ENCODE data around the gene PRXL2C. TPM values are rescaled to one million over a fixed set of nuclear protein-coding genes. Genes with fewer than 3 reads are reported as not detected.

Gene PRXL2C
- total and polyA plus RNA-seq, 9 of the 15 experiments (the other 6 are each of a cell fraction or from before 2014, with no cell fraction given), result 3.6 to 15.3 (median 10.6) TPM

DNA sequence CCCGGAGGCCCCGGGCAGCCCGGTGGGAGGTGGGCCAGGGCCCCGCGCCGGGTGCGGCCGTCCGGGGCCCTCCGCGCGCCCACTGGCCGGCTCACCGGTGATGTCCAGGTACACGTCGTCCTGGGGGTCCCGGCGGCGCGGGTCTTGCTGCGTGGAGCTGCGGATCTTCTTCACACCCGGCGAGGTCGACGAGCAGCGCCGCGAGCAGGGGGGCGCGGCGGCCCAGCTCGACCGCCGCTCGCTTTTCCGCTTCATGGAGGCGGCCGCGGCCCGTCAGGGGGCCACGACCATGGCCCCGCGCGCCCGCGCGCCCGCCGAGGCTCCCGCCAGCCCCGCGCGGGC, 36.0 kb downstream of the PRXL2C start:
- CTCF ChIA-PET (ENCODE audit: low intra/inter-chr PET ratio), result no interaction called here
- no peak for ATAC-seq

More for the DNA sequence above, 36.0 kb downstream of the PRXL2C start:
- peaks cover 0 to 18% of the 10 kb centered on the region in 2 experiments; a peak in 3 of 5 replicates for H3K4me1 ChIP-seq (replicated peaks in 1 of 2; ENCODE audit: control insufficient read depth in 2 of 2, insufficient read depth in 2 of 2, low read length in 2 of 2)
- TF ChIP-seq, protein P1, sequence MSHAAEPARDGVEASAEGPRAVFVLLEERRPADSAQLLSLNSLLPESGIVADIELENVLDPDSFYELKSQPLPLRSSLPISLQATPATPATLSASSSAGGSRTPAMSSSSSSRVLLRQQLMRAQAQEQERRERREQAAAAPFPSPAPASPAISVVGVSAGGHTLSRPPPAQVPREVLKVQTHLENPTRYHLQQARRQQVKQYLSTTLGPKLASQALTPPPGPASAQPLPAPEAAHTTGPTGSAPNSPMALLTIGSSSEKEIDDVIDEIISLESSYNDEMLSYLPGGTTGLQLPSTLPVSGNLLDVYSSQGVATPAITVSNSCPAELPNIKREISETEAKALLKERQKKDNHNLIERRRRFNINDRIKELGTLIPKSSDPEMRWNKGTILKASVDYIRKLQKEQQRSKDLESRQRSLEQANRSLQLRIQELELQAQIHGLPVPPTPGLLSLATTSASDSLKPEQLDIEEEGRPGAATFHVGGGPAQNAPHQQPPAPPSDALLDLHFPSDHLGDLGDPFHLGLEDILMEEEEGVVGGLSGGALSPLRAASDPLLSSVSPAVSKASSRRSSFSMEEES (CRISPR knock-in tag; IDR thresholded peaks at IDR 0.05), result no peak
- TF ChIP-seq ZFX (CRISPR knock-in tag; IDR thresholded peaks at IDR 0.05) (peak; percentile 39), RAD51 (IDR thresholded peaks at IDR 0.05; ENCODE audit: borderline replicate concordance, low read depth) (no peak), ZNF354B (CRISPR knock-in tag; IDR thresholded peaks at IDR 0.05) (no peak), SRSF1 (IDR thresholded peaks at IDR 0.05; ENCODE audit: low read depth, low read length) (no peak), PHF8 (IDR thresholded peaks at IDR 0.05; ENCODE audit: borderline replicate concordance, low read length) (peak; percentile 36; the same call in 1 of the 2 replicates), POLR2G (IDR thresholded peaks at IDR 0.05; ENCODE audit: low read depth, low read length) (peak; percentile 10; the same call in 1 of the 2 replicates), RFX5 (IDR thresholded peaks at IDR 0.05; ENCODE audit: low read depth, low read length) (no peak)
- TF ChIP-seq, protein P2, sequence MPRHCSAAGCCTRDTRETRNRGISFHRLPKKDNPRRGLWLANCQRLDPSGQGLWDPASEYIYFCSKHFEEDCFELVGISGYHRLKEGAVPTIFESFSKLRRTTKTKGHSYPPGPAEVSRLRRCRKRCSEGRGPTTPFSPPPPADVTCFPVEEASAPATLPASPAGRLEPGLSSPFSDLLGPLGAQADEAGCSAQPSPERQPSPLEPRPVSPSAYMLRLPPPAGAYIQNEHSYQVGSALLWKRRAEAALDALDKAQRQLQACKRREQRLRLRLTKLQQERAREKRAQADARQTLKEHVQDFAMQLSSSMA (CRISPR knock-in tag; IDR thresholded peaks at IDR 0.05), result no peak
- TF ChIP-seq, protein P3, sequence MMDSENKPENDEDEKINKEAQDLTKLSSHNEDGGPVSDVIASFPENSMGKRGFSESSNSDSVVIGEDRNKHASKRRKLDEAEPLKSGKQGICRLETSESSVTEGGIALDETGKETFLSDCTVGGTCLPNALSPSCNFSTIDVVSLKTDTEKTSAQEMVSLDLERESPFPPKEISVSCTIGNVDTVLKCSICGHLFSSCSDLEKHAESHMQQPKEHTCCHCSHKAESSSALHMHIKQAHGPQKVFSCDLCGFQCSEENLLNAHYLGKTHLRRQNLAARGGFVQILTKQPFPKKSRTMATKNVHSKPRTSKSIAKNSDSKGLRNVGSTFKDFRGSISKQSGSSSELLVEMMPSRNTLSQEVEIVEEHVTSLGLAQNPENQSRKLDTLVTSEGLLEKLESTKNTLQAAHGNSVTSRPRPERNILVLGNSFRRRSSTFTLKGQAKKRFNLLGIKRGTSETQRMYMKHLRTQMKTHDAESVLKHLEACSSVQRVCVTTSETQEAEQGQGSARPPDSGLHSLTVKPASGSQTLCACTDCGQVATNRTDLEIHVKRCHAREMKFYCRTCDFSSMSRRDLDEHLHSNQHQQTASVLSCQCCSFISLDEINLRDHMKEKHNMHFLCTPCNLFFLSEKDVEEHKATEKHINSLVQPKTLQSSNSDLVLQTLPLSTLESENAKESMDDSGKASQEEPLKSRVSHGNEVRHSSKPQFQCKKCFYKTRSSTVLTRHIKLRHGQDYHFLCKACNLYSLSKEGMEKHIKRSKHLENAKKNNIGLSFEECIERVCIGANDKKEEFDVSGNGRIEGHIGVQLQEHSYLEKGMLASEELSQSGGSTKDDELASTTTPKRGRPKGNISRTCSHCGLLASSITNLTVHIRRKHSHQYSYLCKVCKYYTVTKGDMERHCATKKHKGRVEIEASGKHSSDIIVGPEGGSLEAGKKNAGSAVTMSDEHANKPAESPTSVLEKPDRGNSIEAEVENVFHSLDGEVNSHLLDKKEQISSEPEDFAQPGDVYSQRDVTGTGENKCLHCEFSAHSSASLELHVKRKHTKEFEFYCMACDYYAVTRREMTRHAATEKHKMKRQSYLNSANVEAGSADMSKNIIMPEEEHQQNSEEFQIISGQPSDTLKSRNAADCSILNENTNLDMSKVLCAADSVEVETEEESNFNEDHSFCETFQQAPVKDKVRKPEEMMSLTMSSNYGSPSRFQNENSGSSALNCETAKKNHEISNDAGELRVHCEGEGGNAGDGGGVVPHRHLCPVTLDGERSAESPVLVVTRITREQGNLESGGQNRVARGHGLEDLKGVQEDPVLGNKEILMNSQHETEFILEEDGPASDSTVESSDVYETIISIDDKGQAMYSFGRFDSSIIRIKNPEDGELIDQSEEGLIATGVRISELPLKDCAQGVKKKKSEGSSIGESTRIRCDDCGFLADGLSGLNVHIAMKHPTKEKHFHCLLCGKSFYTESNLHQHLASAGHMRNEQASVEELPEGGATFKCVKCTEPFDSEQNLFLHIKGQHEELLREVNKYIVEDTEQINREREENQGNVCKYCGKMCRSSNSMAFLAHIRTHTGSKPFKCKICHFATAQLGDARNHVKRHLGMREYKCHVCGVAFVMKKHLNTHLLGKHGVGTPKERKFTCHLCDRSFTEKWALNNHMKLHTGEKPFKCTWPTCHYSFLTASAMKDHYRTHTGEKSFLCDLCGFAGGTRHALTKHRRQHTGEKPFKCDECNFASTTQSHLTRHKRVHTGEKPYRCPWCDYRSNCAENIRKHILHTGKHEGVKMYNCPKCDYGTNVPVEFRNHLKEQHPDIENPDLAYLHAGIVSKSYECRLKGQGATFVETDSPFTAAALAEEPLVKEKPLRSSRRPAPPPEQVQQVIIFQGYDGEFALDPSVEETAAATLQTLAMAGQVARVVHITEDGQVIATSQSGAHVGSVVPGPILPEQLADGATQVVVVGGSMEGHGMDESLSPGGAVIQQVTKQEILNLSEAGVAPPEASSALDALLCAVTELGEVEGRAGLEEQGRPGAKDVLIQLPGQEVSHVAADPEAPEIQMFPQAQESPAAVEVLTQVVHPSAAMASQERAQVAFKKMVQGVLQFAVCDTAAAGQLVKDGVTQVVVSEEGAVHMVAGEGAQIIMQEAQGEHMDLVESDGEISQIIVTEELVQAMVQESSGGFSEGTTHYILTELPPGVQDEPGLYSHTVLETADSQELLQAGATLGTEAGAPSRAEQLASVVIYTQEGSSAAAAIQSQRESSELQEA (IDR thresholded peaks at IDR 0.05; ENCODE audit: low read depth), result no peak
- H4K20me1 ChIP-seq (replicated peaks; ENCODE audit: control insufficient read depth, insufficient read depth, low read length), result peaks cover 5% of the 10 kb centered on the region; the same call in 1 of the 2 replicates
- H3K27me3 ChIP-seq (ENCODE audit: control insufficient read depth in 2 of 2, insufficient read depth in 2 of 2, low read length in 2 of 2), result peaks cover 0 to 3% of the 10 kb centered on the region in 2 experiments; a peak in 1 of 5 replicates
- intact Hi-C loops (cut with micrococcal nuclease), result no loop called here
- in situ Hi-C loops (cut with MboI), result no loop called here
- POLR2A ChIA-PET, result interaction anchor here (0.7 to 2.9 kb wide), 5 partner anchors 11 to 36 kb away, joined by 3 to 15 read pairs (median 3); partner anchors contain the start of gene PRXL2C
- H3K79me2 ChIP-seq (ENCODE audit: control insufficient read depth, insufficient read depth, low read length), result no peaks in the 10 kb centered on the region; the same call in 2 of the 3 replicates
- 0 out of 2 replicates have a peak overlapping the region, but pooled peaks have one; percentile 60 for H2AFZ ChIP-seq (ENCODE audit: low read depth, low read length)
- no peaks in the 10 kb centered on the region for H3K9me1 ChIP-seq (ENCODE audit: control insufficient read depth, insufficient read depth, low read length)
- no peaks in the 10 kb centered on the region for H3K9me3 ChIP-seq (replicated peaks; ENCODE audit: control insufficient read depth, insufficient read depth, low read depth, low read length)
- no peak overlapping the region for H3K27ac ChIP-seq (ENCODE audit: extremely low read depth, low read depth, low read length)
- no peaks in the 10 kb centered on the region for H3K36me3 ChIP-seq (ENCODE audit: control insufficient read depth, insufficient read depth, low read length)
- H3K9ac ChIP-seq (ENCODE audit: insufficient read depth in 1 of 2, low read depth in 2 of 2, low read length in 2 of 2), result peak overlapping the region; percentile 28 to 92; a peak in 3 of 4 replicates
- H3K4me2 ChIP-seq (ENCODE audit: insufficient read depth, low read length), result peak overlapping the region; percentile 54; the same call in 1 of the 2 replicates
- FAIRE-seq (no peak), DNase-seq (ENCODE audit: extremely low read depth in 1 of 4, low spot score in 3 of 4) (no peak)
- BruUV-seq (replicated peaks), result no TSS peak
- H3K4me3 ChIP-seq, result peak overlapping the region; percentile 51
- 1% methylated on average over 22 of the region's 54 CpGs for WGBS (ENCODE audit: insufficient coverage, low coverage, missing lambda C conversion rate)
